Type B pancreatic cell (in vitro differentiated cells): ENCODE measurements around the gene MTERF4. TPM values are rescaled to one million over a fixed set of nuclear protein-coding genes. Genes with fewer than 3 reads are reported as not detected.

ENCODE experiments used
- DNase-seq: peaks from one replicate; pipeline ENCODE4 v3.0.0; 2021; ENCODE audit warnings: mixed read lengths; ENCODE audit not compliant: unreplicated experiment; ENCODE audit errors: extremely low spot score
- H3K27ac Mint-ChIP-seq: 2 replicates; pipeline ENCODE4 v1.8.0; 2021; ENCODE audit warnings: mild to moderate bottlenecking, mixed read lengths
- H3K27me3 Mint-ChIP-seq: 2 replicates; pipeline ENCODE4 v1.8.0; 2021; ENCODE audit warnings: mixed read lengths
- H3K36me3 Mint-ChIP-seq: 2 replicates; pipeline ENCODE4 v1.8.0; 2021; ENCODE audit warnings: mixed read lengths
- H3K4me1 Mint-ChIP-seq: one replicate; pipeline ENCODE4 v1.8.0; 2021; ENCODE audit warnings: mixed read lengths; ENCODE audit not compliant: unreplicated experiment
- H3K4me3 Mint-ChIP-seq: 2 replicates; pipeline ENCODE4 v1.8.0; 2021; ENCODE audit warnings: mild to moderate bottlenecking, mixed read lengths
- H3K9me3 Mint-ChIP-seq: 2 replicates; pipeline ENCODE4 v1.8.0; 2021; ENCODE audit warnings: mixed read lengths
- CTCF ChIP-seq: fragments of 200-600 bp; sonication (generic); conservative IDR thresholded peaks from 2 replicates; pipeline ENCODE4 v1.5.0; 2021; ENCODE audit warnings: antibody characterized with exemption, mild to moderate bottlenecking
- total RNA-seq: library from RNA; stranded (reverse); gene quantifications from 2 replicates; pipeline ENCODE4 v1.2.1, GENCODE V29; 2021; ENCODE audit warnings: low replicate concordance

MTERF4 gene
- total RNA-seq, 1 donor from 2014 or later, result 46.3 TPM

GRCh38 chr2:241142063-241142462 lies 40.0 kb upstream of the MTERF4 start:
- no peak overlapping the region for H3K4me3 Mint-ChIP-seq
- DNase-seq, result no peak
- H3K27ac Mint-ChIP-seq, result no peak overlapping the region
- H3K36me3 Mint-ChIP-seq, result peaks cover 8% of the 10 kb centered on the region
- H3K9me3 Mint-ChIP-seq, result no peaks in the 10 kb centered on the region
- no peak for TF ChIP-seq CTCF
- peaks cover 5% of the 10 kb centered on the region for H3K4me1 Mint-ChIP-seq
- H3K27me3 Mint-ChIP-seq, result no peaks in the 10 kb centered on the region

GRCh38 chr2:241141214-241141770 lies 39.2 kb upstream of the MTERF4 start:
- Mint-ChIP-seq H3K9me3 (no peaks in the 10 kb centered on the region), H3K27ac (no peak overlapping the region), H3K4me3 (no peak overlapping the region), H3K27me3 (no peaks in the 10 kb centered on the region), H3K36me3 (peaks cover 8% of the 10 kb centered on the region), H3K4me1 (peaks cover 5% of the 10 kb centered on the region)
- DNase-seq, result no peak
- no peak for TF ChIP-seq CTCF

GRCh38 chr2:241140445-241140840 lies 38.4 kb upstream of the MTERF4 start:
- no peak for DNase-seq
- H3K4me1 Mint-ChIP-seq, result peaks cover 5% of the 10 kb centered on the region
- no peak overlapping the region for H3K4me3 Mint-ChIP-seq
- H3K9me3 Mint-ChIP-seq, result no peaks in the 10 kb centered on the region
- no peak overlapping the region for H3K27ac Mint-ChIP-seq
- TF ChIP-seq CTCF, result no peak
- no peaks in the 10 kb centered on the region for H3K27me3 Mint-ChIP-seq
- peaks cover 8% of the 10 kb centered on the region for H3K36me3 Mint-ChIP-seq

GRCh38 chr2:241139531-241140444 lies 37.7 kb upstream of the MTERF4 start:
- H3K27me3 Mint-ChIP-seq, result no peaks in the 10 kb centered on the region
- H3K27ac Mint-ChIP-seq, result no peak overlapping the region
- no peak for TF ChIP-seq CTCF
- H3K9me3 Mint-ChIP-seq, result no peaks in the 10 kb centered on the region
- no peak overlapping the region for H3K4me3 Mint-ChIP-seq
- DNase-seq, result no peak
- peaks cover 5% of the 10 kb centered on the region for H3K4me1 Mint-ChIP-seq
- peaks cover 8% of the 10 kb centered on the region for H3K36me3 Mint-ChIP-seq

- no peak for TF ChIP-seq CTCF
- Mint-ChIP-seq H3K36me3 (peaks cover 8% of the 10 kb centered on the region), H3K4me1 (peaks cover 5% of the 10 kb centered on the region), H3K9me3 (no peaks in the 10 kb centered on the region), H3K4me3 (no peak overlapping the region), H3K27me3 (no peaks in the 10 kb centered on the region), H3K27ac (no peak overlapping the region)
- DNase-seq, result no peak
Observed at GRCh38 chr2:241138471-241138870, 36.4 kb upstream of the MTERF4 start.
